ENCODE results near the gene KLHL41.

DNA sequence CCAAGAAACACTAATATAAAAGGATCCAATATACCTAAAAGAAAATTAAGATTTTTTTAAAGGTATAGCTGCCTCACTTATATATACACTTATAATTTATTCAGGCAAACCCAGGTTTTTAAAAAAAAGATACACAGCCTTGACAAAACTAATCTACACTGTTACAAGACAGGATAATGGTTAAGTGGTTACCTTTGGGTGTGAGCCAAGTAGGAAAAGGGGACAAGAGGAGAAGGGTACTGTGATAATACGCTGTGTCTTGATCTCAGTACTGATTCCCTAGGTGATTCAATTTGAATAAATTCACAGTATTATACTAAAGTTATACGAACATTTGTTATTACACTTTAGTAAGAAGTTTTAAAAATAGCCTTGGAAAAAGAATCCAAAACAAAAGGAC lies 30.6 kb downstream of the KLHL41 start:
- no peak for TF ChIP-seq POLR2A (IDR thresholded peaks at IDR 0.05)
- no peak for TF ChIP-seq CTCF (IDR thresholded peaks at IDR 0.05)

Measured in body of pancreas (tissue), 4 donors.